Activated T-helper 1 cell treated with Interleukin-2 at 50 U/mL for 16 hours (primary cell): ENCODE results near the gene TP53I13.
A peak's percentile ranks its signal among the peaks of the same experiment; 100 is the strongest.

Experiments used
- DNase-seq: peaks from one replicate; pipeline ENCODE4 v3.0.0-alpha.2; 2020; ENCODE audit warnings: low read depth

TP53I13 gene

DNA sequence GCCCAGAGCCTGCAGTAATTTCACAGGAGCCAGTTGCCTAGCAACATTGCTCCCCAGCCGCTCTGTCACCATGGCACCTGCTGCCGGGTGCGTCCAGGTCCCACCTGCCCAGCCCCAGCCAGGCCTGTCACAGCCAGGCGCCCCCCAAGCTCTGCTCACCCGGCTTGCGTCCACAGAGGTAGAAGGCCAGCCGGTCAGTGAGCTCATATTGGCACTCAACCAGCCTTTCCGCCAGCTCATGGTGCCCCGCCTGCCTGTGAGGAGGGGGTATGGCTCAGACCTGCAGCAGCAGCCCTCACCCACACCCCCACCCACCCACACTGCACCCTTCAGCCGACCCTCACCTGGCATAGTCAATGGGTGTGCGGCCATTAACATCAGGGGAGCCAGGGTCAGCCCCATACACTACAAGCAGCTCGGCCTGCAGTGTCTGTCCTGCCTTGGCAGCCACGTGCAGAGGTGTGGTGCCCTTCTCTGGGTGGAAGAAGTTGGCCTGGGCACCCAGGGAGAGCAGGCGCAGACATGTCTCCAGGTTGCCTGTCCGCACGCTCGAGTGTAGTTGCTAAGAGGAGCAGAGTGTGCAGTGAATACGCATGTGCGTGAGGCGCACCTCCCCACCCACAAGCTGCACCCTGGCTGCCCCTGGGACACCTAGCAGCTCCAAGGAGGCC lies 13.2 kb downstream of the TP53I13 start:
- no peak for DNase-seq

DNA sequence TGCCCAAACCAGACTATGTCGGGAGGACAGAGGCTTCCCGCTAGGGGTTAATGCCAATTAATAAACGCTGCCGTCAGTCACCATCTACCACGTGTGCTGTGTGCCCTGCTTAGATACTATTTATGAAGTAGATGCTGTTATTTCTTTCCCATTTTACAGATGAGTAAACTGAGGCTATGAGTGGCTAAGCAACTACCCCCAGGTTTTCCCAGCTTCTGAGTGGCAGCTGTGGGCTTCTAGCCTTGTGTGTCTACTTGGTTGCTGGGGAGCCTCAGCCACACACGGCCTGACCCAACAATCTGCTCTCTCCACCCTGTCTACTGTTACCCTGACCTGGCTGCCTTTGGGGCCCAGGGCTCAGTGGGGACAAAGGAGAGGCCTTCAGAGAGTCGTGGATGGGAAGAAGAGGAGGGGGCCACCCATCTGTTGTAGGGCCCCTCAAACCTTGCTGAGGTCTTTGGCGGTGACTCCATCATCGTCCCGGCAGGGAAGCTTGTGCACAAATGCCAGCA lies 13.8 kb downstream of the TP53I13 start:
- no peak for DNase-seq

DNA sequence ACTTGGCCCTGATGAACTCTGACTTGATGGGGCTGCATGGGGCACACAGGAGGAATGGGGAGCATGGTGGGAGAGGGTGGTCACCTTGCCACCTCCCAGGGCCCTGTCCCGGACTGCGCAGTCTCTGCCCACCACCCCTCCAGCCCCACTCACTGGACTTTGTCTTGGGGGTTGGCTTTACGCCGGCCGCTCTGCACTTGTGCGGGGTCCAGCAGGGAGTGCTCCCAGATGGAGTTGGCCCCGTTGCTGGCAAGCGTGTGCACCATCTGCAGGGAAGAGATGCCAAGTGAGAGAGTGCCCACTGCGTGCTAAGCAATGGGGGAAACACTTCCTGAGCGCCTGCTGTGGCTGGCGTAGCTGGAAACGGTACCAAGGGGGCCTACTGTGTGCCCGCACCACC lies 14.3 kb downstream of the TP53I13 start:
- no peak for DNase-seq

DNA sequence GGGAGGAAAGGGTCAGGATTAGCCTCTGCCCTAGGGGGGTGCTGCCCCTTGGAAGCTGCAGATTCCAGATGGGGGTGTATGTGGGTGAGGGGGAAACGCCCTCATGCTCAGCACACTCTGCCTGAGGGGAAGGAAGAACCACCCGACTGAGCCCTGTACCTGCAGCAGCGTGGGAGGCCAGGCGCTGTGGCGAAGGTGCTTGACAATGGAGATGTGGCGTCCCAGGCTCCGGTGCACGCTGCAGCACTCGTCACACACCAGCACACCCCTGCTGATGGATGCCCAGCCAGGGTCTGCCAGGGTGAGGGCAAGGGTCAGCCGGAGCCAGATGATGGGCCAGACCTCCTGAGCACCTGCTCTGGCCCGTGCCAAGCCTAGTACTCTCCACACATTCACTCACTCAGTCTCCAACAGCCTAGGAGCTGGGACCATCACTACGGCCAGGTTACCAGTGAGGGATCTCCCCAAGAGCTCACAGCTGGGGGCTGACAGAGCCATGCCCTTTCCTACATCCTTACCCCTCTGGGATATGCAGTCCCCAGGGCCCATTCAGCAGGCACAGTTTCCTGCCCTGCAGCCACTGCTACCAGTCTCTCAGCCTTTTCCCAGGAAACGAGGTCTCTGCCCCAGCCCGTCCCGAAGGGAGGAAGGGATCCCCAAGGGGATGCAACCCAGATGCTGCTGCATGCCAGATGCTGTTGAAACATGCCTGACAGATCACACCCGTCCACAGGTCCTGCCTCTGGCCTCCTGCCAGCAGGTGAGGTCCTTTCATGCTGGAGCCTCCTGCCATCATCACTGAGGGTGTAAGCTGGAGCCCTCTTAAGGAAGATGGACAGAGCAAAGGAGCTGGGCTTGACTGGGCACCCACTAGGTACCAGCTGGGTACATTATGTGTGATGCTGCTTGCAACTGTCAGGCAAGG lies 15.1 kb downstream of the TP53I13 start:
- DNase-seq = no peak

DNA sequence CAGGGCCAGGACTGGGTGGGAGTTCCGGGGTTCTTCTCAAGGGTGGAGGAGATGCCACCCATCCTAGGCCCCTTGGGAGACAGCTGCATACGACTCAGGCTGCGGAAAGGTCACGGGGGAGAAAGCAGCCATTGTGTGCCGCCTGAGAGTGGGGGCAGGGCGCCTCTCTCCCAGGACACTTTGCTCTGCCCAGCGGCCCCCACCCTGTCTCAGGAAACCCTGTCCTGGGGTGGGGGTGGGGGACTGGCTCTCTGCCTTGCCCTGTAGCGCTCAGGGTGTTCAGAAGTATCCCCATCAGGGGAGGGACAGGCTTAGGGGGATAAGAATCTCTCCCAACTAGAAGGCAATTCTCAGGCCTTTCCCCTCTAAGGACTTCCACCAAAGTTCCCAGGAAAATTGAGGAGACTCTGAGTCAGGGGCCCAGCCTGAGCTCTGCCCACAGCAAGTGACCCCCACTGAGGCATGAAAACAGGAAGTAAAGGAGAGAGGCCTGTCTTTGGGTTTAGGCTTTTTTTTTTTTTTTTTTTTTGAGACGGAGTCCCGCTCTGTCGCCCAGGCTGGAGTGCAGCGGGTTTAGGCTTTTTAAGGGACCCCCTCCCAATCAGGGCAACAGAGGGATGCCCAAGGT lies 16.1 kb downstream of the TP53I13 start:
- DNase-seq = no peak

DNA sequence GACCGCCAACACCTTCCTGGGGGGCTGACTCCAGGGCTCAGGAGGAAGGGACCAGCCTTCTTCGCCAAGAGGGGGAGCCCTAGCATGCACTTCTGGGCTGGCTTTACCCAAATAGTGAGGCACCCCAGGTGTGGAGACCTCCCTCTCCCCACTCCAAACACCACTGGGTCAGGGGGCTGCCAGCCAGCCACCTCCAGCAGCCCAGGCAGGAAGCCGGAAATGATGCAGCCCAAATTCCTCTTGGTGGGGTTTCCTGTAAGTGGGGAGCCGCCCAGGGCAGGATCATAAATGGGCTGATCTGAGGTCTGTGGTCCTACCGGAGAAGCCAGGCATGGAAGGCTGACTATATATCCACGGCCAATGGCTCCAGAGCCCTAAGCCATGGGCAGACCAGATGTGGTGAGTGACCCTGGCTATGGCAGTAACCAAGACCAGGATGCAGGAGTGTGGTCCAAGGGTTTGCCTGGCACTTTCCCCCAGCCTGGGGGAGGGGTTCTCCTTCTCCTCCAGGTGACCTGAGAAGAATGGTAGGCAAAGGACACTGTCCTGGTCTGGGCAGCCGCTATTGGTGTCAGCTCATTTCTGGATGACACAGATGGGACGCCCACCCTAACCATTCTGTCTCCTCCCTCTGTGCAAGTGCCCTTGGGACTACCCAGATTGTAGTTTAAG lies 16.7 kb downstream of the TP53I13 start:
- DNase-seq = no peak

DNA sequence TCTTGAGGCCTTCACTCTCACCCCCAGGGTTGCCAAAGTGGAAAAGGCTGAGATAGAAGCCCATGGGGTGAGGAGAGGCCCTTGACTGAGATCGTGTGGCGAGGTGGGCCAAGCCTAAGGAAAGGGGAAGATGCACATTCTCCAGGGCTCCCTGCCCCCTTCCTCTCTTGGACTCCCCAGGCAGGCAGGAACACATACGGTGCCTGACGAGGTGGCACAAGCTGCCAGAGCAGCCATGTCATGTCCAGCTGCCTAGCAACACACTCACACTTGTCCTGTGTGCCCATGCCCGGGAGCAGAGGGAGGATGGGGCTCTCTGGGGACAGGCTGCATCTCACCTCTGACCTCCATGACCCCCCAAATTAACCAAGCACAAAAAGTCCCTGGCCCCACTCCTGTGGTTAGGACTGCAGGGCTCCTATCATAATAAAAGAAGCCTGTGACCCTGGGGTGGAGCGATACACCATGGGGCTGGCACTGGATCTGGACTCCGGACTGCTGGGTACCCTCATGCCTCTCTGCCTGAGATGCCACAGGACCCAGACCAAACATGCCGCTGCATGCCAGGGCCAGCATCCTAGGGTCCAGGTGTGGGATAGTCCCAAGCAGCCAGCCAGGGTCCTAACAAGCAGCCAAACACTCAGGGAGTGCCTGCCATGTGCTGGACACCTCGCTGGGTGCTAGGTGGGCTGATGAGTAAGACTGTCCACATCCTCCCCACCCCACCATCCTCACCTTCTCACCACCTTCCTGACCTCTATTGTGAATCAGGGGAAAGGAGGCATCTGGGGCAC lies 18.4 kb downstream of the TP53I13 start:
- no peak for DNase-seq

DNA sequence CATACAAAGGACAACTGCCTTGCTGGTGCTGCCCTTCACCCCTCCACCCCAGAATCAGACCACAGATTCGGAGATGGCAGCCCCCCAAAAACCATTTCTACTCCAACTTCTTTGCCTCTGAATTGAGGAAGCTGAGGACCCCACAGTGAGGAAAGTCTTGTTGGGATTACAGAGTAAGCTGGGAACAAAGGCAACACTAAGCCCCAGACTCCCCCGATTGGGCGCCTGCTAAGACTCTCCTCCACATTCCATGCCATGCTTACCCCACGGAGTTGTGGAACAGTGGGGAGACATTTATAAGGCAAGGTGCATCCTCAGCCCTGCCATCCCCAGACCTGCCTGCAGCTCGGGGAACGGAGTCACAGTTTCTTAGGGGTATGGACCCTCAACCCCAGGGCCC lies 19.1 kb downstream of the TP53I13 start:
- no peak for DNase-seq

DNA sequence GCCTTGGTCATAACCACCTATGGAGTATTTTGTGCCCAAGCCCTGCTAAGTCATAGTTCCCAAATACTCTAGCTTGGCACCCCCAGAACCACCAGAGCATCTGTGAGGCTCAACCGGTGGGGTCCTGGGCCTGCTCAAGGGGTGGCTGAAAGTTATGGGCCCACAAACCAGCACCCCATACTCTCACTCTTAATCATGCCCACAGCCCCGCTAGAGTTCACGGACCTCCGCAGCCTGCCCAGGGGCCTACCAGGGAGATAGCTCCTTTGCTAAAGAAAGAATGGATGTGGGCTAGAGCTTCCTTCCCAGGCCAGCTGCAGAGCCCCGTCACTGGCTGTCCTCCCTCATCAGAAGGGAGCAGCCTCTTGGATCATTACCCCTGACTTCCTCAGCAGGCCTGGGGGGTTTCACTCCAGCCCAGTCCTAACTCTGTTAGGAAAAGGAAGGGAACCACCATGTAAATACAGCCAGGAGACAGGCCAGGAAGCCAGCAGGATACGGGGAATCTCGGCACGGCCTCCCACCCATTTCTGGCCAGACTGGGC lies 19.6 kb downstream of the TP53I13 start:
- no peak for DNase-seq

DNA sequence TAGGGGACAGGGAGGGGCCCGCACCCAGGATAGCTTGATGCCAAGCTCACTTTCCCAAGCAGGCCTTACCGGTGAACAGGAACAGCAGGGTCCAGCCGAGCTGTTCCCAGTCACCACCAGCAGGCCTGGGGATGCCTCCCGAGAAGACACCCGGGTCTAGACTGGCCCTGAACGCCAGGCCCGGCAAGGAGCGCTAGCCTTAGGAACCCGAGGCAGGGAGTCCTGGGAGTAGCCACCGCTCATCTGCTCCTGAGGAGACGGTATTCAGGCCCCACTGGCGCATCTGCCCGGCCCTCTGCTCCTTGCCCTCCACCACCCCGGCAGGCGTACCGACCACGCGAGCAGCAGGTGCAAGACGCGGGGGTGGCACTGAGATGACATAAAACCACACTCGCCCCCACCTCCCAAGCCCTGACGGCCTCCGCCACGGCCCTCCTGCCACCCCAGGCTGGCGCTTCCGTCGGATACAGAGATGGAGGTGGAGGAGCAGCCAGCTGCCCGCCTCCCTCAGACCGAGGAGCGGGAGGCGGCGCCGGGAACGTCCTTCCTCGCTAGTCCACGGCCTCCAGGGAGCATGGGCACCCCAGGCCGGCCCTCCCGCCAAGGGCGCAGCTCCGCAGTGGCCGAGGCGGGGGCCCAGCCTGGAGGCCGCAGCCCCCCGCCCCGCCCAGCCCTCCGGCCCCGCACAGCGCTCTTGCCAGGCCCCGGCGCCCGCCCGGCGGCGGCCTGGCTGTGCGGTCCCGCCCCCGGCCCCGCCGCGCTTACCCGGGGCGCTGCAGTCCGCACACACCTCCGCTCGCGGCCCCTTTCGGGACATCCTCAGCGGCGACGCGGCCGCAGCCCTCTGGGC lies 20.3 kb downstream of the TP53I13 start:
- no peak for DNase-seq

DNA sequence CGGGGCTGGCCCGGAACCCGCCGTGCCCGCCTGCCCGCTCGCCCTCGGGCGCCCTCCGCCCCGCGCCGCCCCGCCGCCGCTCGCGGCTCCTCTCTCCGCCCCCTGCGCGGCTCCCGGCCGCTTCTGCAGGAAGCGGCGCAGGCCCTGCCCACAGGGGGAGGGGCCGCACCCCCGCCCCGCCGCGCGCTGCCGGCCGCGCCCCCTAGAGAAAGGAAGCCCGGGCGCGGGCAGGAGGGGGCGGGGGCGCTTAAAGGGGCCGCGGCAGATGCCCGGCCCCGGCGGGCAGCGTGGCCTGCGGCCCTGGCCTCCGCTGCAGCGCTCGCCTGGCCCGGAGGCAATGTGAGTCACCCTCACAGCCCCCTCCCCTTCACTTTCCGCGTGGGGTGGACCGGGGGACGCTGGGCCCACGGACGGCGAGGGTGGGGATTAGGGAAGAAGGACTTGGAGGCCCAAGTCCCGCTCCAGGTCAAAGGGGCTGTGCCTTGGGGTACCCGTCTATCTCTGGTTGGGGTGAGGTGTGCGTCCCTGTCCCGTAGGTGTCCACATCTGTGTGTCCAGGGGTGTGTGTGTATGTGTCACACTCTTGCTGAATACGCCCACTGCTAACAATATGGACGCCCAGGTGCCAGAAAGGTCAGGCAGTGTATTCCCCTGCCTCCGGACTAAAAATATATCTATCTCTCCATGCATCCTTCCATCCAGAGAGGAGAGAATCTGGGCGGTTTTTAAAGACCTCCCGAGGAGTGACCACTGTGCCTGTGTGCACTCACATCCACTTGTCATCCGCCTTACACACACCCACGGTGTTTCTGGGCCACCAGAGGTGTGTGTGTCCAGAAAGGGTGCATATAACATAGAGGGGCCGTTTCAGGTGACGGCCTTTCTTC lies 21.3 kb downstream of the TP53I13 start, which contains the start of gene GIT1:
TSS of gene GIT1 (minus strand) at position 125 of the 887 bp plus-strand sequence. CDS start 270 bp downstream, outside the sequence.
- DNase-seq = peak; percentile 85

DNA sequence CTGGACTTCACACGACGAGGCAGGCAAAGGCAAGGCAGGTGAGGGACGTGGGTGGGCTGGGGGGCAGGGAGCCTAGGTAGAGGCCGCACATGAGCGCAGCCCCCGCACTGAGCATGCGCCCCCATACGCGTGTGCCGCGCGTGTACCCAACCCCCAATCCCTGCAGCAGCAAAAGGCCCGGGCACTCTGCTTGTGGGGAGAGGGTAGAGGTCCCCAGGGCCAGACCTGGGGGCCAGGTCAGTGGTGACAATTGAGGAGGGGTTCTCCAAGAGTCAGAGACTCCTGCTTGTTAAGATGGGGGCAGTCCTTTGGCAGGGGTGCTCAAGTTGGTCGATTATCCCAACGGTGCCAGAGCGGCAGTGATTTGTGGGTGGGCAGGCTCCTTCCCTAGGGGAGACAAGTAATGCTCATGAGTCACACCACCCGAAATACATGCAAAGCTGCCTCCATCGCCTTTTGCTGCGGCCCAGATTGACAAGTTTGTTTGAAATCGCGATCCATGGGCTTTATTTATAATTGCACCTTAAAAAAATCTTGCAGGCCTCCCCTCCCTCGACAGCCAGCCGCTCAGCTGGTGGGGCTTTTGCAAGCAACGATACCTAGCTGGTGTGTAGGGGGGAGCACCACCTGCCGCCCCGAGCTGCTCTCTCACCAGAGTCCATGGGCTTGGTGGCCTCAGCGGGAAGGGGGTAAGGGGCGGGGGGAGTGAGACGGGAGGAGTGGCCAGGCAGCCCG lies 22.1 kb downstream of the TP53I13 start:
- DNase-seq = no peak

DNA sequence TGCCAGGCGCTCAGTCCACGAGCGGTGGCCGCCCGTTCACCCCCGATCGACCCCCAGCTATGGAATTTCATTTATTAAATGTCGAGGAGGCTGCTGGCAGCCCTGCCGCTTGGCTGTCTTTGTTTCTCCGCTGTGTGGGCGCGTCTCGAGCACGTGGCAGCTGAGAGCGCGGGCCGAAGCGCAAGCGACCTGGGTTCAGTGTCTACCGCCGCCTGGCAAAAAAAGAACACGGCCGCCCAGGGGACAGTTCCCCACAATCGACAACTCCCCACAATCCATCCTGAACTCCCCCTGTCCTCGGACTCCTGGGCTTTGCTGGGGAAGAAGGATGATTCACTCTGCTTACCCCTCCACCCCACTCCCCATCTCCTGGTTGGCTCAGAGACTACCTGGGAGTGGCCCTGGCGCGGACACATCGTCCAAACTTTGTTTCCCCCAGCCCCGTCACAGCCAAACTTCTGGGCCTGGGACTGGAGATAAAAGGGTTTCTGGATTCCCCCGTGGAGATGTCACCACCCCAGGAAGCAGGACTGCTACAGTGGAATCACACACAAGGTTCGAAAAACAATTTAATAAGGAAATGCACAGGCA lies 22.7 kb downstream of the TP53I13 start:
- DNase-seq = no peak

DNA sequence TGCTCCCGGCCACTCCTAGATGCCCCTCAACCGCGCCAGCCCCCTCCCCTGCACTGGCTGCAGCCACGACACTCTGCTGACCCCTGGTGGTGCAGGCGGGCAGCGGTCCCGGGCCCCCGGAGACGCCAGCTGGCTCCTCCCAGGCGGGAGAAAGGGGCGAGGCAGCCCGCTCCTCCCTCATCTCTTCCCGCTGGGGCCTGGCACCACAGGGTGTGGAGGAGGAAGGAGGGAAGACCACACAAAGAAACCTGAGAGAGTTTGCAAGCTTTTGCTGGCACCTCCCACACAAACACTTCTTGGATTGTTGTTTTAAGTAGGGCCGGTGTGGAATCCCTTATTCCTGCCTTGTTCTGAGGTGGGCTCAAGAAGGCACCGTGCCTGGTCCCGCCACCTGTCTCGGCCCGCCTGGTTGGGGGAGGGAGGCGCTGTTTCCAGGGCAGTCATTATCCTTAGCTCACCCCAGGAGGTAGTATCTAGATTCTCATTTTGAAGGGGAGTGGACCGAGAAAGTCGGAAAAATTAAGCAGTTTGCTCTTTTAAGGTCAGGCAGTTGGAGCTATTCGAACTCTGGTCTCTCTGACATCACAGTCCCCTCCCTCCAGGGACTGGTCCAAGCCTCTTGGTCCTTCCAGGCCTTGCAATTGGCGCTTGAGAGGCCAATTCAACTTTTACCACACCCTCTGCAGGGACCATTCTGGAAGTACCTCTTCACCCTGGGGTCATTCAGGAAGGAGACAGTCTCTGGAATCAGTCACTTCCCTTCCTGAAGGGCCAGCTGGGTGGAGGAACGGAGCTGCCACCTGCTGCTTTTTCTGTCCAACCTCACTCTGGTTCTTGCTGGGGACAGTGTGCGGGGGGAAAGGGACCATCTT lies 23.5 kb downstream of the TP53I13 start:
- DNase-seq = peak; percentile 67

DNA sequence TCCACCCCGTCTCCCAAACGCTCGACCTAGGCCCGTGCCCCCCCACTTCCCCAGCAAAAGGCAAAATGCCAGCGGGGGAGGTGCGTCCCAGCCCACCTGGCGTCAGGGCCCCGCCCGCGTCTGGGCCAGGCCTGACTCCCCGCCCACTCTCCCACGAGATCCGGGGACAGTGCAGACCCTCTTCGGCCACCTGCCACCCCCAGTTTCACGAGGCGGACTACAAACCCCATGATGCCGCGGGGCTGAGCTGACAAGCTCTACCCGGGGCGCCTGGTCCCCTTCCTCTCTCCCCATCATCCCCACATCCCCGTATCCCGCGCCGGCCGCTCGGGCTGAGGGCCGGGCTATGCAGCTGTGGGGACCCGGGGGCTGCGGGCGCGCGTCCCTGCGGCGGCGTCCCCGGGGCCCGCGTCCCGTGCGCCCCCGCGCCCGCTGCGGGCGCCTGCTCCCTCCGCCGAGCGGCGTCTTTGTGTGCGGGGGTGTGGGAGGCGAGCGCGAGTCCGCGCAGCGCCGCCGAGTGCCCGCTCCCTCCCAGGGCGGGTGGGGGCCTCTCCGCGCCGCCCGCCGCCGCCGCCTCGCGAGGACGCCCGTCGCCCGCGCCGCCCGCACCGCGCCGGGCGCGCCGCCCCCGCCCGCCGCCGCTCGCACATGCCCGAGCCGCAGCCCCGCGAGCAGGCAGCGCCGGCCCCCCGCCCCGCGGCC lies 24.5 kb downstream of the TP53I13 start, which contains the start of gene ANKRD13B:
TSS of gene ANKRD13B (plus strand) at position 283 of the 702 bp plus-strand sequence. CDS start 490 bp downstream, outside the sequence.
- DNase-seq = peak; percentile 19
